Measurements from ENCODE around the gene MOB1A. TPM values are rescaled to one million over a fixed set of nuclear protein-coding genes. Genes with fewer than 3 reads are reported as not detected.

Gene MOB1A
- total and polyA plus RNA-seq, 10 of the 15 experiments (the other 5 are each of a cell fraction or from before 2014, with no cell fraction given) = 41.2 to 232 (median 172) TPM

GRCh38 chr2:74152954-74153353 is 25.7 kb downstream of the MOB1A start:
- Histone ChIP-seq H2AFZ (ENCODE audit: control insufficient read depth, low read depth, low read length) (no peak overlapping the region), H3K27me3 (replicated peaks in 1 of 2; ENCODE audit: control insufficient read depth in 2 of 2, insufficient read depth in 2 of 2, low read length in 1 of 2) (no peaks in the 10 kb centered on the region), H3K4me1 (ENCODE audit: control insufficient read depth, insufficient read depth, low read length) (no peaks in the 10 kb centered on the region), H4K20me1 (ENCODE audit: control insufficient read depth, insufficient read depth) (no peaks in the 10 kb centered on the region; the same call in 1 of the 2 replicates), H3K27ac (ENCODE audit: control insufficient read depth, insufficient read depth) (peak overlapping the region; percentile 17; the same call in 1 of the 2 replicates), H3K79me2 (ENCODE audit: control insufficient read depth, insufficient read depth, low read length) (no peaks in the 10 kb centered on the region; the same call in 1 of the 2 replicates), H3K9me3 (replicated peaks; ENCODE audit: control insufficient read depth, insufficient read depth, low read length) (no peaks in the 10 kb centered on the region), H3K4me2 (ENCODE audit: control insufficient read depth, insufficient read depth) (no peak overlapping the region), H3K4me3 (no peak overlapping the region), H3K36me3 (ENCODE audit: control insufficient read depth in 2 of 2, insufficient read depth in 2 of 2, low read length in 1 of 2) (peaks cover 3 to 27% of the 10 kb centered on the region in 2 experiments; a peak in 3 of 4 replicates), H3K9ac (ENCODE audit: control insufficient read depth, insufficient read depth, low read length) (no peak overlapping the region)
- DNase-seq (ENCODE audit: low read depth, low spot score) (no peak), FAIRE-seq (no peak), ATAC-seq (no peak)
- ChIA-PET CTCF (interaction anchor here (1.1 to 11.3 kb wide), 5 partner anchors 14 to 328 kb away, joined by 4 to 191 read pairs (median 31); partner anchors contain the start of genes MTHFD2 and STAMBP), SMC1A (ENCODE audit: uncharacterized antibody, unreplicated experiment) (interaction anchor here (0.6 to 3.1 kb wide), 8 partner anchors 11 to 333 kb away, joined by 3 to 15 read pairs (median 6); no protein-coding TSS in a partner anchor), RAD21 (ENCODE audit: unreplicated experiment) (interaction anchor here (0.8 to 3.7 kb wide), 2 partner anchors 245 to 330 kb away, joined by 3 to 19 read pairs; no protein-coding TSS in a partner anchor), POLR2A (interaction anchor here (0.6 kb wide), 1 partner anchor 233 kb away, joined by 4 read pairs; no protein-coding TSS in a partner anchor)
- WGBS (ENCODE audit: insufficient coverage, insufficient replicate concordance, low lambda C conversion rate, missing lambda C conversion rate) = 65% methylated on average over 2 of the region's 2 CpGs
- in situ Hi-C loops (cut with MboI) (no loop called here), intact Hi-C loops (cut with micrococcal nuclease; ENCODE audit: unreplicated experiment) (no loop called here)
- TF ChIP-seq NR2C2 (IDR thresholded peaks at IDR 0.05; ENCODE audit: borderline replicate concordance, control insufficient read depth, insufficient read length, low read depth) (no peak), ATF7 (IDR thresholded peaks at IDR 0.05; ENCODE audit: low read depth) (no peak), STAT3 (IDR thresholded peaks at IDR 0.05; ENCODE audit: low read depth, low read length) (no peak), SREBF2 (IDR thresholded peaks at IDR 0.05; ENCODE audit: low read length) (no peak), KDM1A (IDR thresholded peaks at IDR 0.05; ENCODE audit: borderline replicate concordance) (no peak)
- no TSS peak for BruUV-seq (replicated peaks)

All from GM12878 (cell line).